Chondrocyte (in vitro differentiated cells): ENCODE measurements around the gene SLC16A6. TPM values are rescaled to one million over a fixed set of nuclear protein-coding genes. Genes with fewer than 3 reads are reported as not detected.

Source experiments
- DNase-seq: peaks from one replicate; pipeline ENCODE4 v3.0.0; 2021; ENCODE audit warnings: mixed read lengths, low spot score
- H3K27ac Mint-ChIP-seq: one replicate; pipeline ENCODE4 v1.8.0; 2021; ENCODE audit warnings: mild to moderate bottlenecking, moderate library complexity, mixed read lengths; ENCODE audit not compliant: unreplicated experiment
- H3K27me3 Mint-ChIP-seq: 2 replicates; pipeline ENCODE4 v1.8.0; 2021; ENCODE audit warnings: low read depth, mixed read lengths
- H3K36me3 Mint-ChIP-seq: 2 replicates; pipeline ENCODE4 v1.8.0; 2021; ENCODE audit warnings: low read depth, mixed read lengths
- H3K4me1 Mint-ChIP-seq: 2 replicates; pipeline ENCODE4 v1.8.0; 2021; ENCODE audit warnings: low read depth, mild to moderate bottlenecking, mixed read lengths
- H3K4me3 Mint-ChIP-seq: one replicate; pipeline ENCODE4 v1.8.0; 2021; ENCODE audit warnings: mild to moderate bottlenecking, moderate library complexity, mixed read lengths; ENCODE audit not compliant: unreplicated experiment
- H3K9me3 Mint-ChIP-seq: 2 replicates; pipeline ENCODE4 v1.8.0; 2021; ENCODE audit warnings: low read depth, mixed read lengths
- CTCF ChIP-seq: fragments of 200-600 bp; sonication (generic); IDR thresholded peaks from 2 replicates; pipeline ENCODE4 v1.5.0; 2021; ENCODE audit warnings: antibody characterized with exemption, mild to moderate bottlenecking, moderate library complexity
- total RNA-seq: library from RNA; stranded (reverse); gene quantifications from 3 replicates; pipeline ENCODE4 v1.2.1, GENCODE V29; 2021

SLC16A6 gene
- total RNA-seq, 1 donor from 2014 or later: 0.15 TPM

- TF ChIP-seq CTCF: no peak
- peaks cover 2% of the 10 kb centered on the region for H3K36me3 Mint-ChIP-seq
- no peaks in the 10 kb centered on the region for H3K27me3 Mint-ChIP-seq
- no peak overlapping the region for H3K27ac Mint-ChIP-seq
- peaks cover 4% of the 10 kb centered on the region for H3K4me1 Mint-ChIP-seq
- no peaks in the 10 kb centered on the region for H3K9me3 Mint-ChIP-seq
- no peak for DNase-seq
- H3K4me3 Mint-ChIP-seq: no peak overlapping the region
Measured at GRCh38 chr17:68307443-68307842, 16.5 kb upstream of the SLC16A6 start.

DNA sequence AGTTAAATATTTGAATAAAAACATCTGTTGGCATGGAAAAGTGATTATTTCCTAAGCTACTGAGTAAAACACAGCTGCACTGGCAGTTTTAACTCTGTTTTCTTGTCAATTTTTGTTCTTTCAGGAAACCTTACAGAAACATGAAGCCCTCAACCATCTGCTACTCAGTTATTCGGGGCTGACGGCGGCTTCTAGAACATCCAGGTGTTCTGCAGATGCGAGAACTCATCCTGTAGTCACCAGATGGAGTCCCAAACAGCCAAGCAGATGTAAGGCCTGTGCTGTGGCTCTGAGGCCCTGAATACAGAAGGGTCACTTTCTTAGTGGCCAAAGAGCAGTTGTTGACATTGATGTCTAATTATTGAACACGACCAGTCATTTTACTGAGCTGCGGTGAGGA lies 15.9 kb upstream of the SLC16A6 start:
- no peak for DNase-seq
- Mint-ChIP-seq H3K4me3 (no peak overlapping the region), H3K36me3 (peaks cover 2% of the 10 kb centered on the region), H3K4me1 (peaks cover 9% of the 10 kb centered on the region), H3K27ac (no peak overlapping the region), H3K27me3 (no peaks in the 10 kb centered on the region), H3K9me3 (no peaks in the 10 kb centered on the region)
- TF ChIP-seq CTCF: no peak

GRCh38 chr17:68305142-68305541 lies 14.2 kb upstream of the SLC16A6 start:
- H3K27me3 Mint-ChIP-seq: no peaks in the 10 kb centered on the region
- H3K4me3 Mint-ChIP-seq: no peak overlapping the region
- no peaks in the 10 kb centered on the region for H3K9me3 Mint-ChIP-seq
- no peaks in the 10 kb centered on the region for H3K36me3 Mint-ChIP-seq
- H3K4me1 Mint-ChIP-seq: peaks cover 13% of the 10 kb centered on the region
- no peak overlapping the region for H3K27ac Mint-ChIP-seq
- no peak for TF ChIP-seq CTCF
- DNase-seq: no peak

GRCh38 chr17:68304706-68305105 lies 13.8 kb upstream of the SLC16A6 start:
- Mint-ChIP-seq H3K27ac (no peak overlapping the region), H3K4me3 (no peak overlapping the region), H3K4me1 (peaks cover 13% of the 10 kb centered on the region)

GRCh38 chr17:68302666-68303065 lies 11.7 kb upstream of the SLC16A6 start:
- Mint-ChIP-seq H3K27ac (peak overlapping the region; percentile 37), H3K4me3 (no peak overlapping the region), H3K27me3 (no peaks in the 10 kb centered on the region), H3K36me3 (no peaks in the 10 kb centered on the region), H3K9me3 (no peaks in the 10 kb centered on the region), H3K4me1 (peaks cover 13% of the 10 kb centered on the region)
- no peak for DNase-seq
- no peak for TF ChIP-seq CTCF

More at GRCh38 chr17:68304706-68305105, 13.8 kb upstream of the SLC16A6 start:
- no peaks in the 10 kb centered on the region for H3K9me3 Mint-ChIP-seq
- no peak for DNase-seq
- no peaks in the 10 kb centered on the region for H3K27me3 Mint-ChIP-seq
- no peaks in the 10 kb centered on the region for H3K36me3 Mint-ChIP-seq
- TF ChIP-seq CTCF: no peak
